Activated CD8-positive, alpha-beta memory T cell treated with anti-CD3 and anti-CD28 coated beads for 24 hours (primary cell): ENCODE measurements around the gene DDX1.
A peak's percentile ranks its signal among the peaks of the same experiment; 100 is the strongest.
"Not testable (repeated sequence)": the region's sequence is repeated elsewhere in the genome, so short reads cannot be mapped to it uniquely, and the experiment has no call there.

ENCODE experiments used
- DNase-seq: peaks from one replicate; pipeline ENCODE4 v3.0.0-alpha.2; 2020

Gene DDX1

DNA sequence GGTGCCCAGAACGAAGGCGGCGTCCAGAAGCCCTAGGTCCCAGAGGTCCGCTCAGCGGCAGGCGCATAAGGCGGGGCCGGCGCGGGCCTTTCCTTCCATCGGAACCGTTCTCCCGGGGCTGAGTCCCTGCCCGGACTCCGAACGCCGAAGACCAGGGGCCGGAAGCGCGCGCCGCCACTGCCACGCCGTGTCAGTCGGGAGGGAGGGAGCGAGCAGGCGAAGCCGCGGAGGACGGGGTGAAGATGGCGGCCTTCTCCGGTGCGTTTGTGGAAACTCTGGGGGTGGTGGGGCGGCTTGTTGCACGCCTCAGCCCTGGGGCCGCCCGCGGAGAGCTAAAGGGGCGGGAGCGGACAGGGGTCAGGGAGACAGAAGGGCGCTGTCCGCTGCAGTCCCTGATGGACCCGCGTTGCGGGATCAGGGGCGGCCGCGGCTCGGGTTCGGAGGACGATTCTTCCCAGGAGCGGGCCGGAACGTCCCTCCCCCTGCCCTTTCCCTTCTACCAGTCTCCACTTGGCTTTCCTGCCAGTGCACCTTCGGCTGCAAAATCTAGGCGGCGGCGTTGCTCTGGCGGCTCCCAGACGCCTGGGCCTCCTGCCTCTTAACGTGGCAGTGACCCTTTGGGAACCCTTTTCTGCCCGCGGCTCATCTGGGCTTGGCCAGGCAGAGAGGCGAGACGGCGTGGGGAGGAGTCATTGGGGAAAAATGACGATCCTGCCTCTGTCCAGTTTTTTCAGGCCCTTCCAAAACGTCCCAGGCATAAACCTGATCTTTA lies at the start of gene DDX1:
TSS of gene DDX1 (plus strand) at position 177 of the 772 bp plus-strand sequence. CDS start at position 243, 66 bp downstream.
- DNase-seq: peak; percentile 97

DNA sequence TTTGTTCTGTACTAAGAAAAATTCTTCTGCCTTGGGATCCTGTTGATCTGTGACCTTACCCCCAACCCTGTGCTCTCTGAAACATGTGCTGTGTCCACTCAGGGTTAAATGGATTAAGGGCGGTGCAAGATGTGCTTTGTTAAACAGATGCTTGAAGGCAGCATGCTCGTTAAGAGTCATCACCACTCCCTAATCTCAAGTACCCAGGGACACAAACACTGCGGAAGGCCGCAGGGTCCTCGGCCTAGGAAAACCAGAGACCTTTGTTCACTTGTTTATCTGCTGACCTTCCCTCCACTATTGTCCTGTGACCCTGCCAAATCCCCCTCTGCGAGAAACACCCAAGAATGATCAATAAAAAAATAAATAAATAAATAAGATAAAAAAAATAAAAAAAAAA lies 49.4 kb upstream of the DDX1 start:
- not testable (repeated sequence) for DNase-seq

DNA sequence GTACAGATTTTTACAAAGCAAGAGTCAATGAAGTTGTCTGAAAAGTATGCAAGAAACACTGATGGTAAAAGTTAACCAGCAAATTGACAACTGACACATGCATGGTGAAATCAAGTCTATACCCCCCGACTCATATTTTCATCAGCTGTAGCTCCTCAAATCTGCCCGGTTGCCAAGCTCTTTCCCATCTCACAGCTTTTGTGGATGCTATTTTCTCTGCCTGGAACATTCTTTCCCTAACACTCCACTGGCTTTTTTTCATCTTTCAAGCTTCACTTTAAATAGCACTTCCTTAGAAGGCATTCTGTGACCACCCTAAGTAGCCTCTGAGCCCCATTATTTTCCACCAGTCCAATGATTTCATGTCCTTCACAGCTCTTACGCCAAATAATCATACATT lies 48.6 kb upstream of the DDX1 start:
- no peak for DNase-seq

DNA sequence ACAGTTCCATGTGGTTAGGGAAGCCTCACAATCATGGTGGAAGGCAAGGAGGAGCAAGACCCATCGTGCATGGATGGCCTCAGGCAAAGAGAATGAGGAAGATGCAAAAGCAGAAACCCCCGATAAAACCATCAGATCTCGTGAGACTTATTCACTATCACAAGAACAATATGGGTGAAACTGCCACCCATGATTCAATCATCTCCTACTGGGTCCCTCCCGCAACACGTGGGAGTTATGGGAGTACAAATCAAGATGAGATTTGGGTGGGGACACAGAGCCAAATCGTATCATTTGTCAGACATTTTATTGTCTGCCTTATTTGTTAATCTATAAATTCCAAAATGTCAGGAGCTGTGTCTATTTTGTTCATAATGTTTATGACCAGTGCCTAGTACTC lies 48.1 kb upstream of the DDX1 start:
- DNase-seq: no peak

DNA sequence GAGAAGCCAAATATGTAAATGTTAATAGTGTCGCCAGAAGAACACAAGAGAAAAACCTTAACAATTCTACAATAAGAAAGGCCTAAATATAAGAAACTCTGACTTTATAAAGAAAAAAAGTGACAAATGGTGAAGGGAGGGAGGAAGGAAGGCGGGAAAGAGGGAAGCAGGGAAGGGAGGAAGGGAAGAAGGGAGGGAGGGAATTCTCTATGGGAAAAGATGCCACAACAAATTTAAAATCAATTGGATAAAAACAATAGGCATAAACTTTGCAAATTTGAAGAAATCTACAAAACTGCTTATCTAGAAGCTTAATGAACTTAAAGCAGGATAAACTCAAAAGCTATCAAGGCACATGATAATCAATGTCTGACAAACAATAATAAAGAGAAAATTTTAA lies 47.4 kb upstream of the DDX1 start:
- DNase-seq: no peak

DNA sequence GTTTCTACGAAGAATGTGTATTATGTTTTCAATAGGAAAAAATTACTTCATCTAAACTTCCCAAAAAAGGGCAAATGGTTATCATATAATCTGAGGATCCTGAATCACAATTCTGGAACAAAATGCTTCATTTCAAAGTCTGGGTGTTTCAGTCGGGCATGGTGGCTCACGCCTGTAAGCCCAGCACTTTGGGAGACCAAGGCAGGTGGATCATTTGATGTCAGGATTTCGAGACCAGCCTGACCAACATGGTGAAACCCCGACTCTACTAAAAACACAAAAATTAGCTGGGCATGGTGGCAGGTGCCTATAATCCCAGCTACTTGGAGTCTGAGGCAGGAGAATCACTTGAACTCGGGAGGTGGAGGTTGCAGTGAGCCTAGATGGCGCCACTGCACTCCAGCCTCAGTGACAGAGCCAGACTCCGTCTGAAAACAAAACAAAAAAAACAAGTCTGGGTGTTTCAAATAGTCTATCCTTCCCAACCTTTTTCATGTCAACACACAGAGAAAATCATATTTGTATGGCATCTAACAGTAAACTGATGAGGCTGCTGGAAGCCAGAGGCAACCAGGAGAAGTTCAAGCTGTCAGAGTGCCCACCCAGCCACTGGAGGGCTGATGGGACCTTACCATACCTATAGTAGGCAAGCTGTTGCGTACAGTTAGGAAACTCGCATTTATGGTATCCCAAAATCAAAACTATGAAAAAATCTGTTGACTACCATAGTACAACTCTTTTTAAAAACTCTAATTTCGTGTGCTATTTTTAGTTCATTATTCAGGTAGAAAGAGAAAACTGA lies 45.2 kb upstream of the DDX1 start:
- no peak for DNase-seq

GRCh38 chr2:15547115-15547876 lies 44.4 kb upstream of the DDX1 start:
- DNase-seq: no peak

DNA sequence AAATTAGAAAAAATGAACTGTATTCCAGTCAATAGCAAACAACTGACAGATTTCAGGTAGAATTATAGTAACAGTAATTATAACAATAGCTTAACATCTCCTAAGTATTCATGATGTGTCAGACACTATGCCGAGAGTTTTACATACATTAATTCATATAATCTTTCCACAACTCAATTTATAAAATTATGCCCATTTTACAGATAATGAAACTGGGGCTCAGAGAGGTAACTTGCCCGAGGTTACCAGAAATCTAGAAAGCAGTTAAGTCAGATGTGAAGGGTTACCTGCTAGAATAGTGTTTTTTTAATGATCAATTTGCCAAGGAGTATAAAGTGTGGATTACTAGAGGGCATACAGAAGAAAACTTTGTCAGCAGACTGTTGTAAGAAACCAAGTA lies 42.7 kb upstream of the DDX1 start:
- DNase-seq: no peak

- no peak for DNase-seq
These were observed 38.1 kb upstream of the DDX1 start for GRCh38 chr2:15553519-15553918.

DNA sequence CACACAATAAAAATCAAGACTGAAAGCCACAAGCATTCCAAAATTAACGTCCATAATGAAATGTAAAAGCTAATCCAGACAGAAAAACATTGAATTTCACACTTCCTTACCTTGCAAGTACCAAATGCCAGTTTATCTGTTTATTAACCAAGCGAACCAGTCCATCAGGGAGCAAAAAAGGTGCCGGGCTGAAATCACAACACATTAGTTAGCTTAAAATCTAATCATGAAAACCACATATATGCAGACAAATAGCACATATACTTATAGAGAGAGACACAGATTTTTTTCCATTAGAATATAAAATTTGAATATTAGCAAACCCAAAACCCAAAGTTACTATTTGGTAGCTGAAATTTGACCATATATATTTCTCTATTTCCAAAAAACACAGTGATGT lies 37.7 kb upstream of the DDX1 start:
- no peak for DNase-seq

DNA sequence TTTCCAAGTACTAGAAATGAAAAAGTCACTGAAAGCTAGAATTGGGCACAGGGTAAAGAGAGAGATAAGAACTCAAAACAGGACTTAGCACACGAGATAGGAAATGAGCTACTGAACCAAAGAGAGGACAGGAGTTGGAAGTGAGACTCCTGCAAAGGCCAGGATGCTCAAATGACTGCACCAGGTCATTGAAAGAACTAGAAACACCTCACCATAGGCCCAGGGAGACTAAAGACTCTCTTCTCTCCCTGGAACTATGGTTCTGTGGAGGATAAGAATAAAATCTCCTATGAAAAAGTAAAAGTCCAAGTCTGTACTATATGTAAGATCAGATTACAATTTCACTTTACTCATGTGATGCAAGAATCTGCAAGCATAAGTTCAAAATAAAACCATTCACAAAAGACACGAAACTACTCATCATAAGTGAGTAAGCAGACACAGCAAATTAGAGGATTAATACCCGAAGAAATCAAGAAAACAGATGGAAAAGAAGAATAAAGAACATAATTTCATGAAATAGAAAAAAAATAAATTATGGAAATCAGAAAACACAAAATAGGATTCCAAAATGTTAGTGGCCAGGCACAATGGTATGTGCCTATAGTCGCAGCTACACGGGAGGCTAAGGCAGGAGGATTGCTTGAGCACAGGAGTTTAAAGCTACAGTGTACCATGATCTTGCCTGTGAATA lies 37.0 kb upstream of the DDX1 start:
- no peak for DNase-seq

DNA sequence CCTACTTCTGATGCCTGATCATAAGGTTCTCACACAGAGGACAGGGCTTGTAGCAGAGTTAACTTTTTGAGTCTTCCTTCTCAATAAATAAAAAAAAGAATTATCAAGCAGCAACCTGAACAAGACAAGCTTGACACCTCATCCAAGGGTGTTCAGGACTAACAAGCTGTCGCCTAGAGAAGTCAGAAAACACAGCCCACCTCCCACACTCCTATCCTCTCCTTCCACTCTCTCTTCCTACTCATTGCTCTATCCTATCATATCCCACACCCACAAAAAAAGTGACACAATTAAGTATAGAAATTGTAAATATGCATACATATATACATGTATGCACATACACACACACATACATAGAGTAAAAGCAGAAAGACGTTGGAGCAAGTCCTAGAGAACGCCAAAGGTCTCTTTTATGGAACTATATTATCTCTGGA lies 35.9 kb upstream of the DDX1 start:
- no peak for DNase-seq

- no peak for DNase-seq
These were observed 35.2 kb upstream of the DDX1 start for GRCh38 chr2:15556311-15556930.

- DNase-seq: no peak
These were observed 33.8 kb upstream of the DDX1 start for GRCh38 chr2:15557887-15558311.

- DNase-seq: no peak
These were observed 32.1 kb upstream of the DDX1 start for GRCh38 chr2:15559379-15560139.

GRCh38 chr2:15560140-15560987 lies 31.3 kb upstream of the DDX1 start:
- DNase-seq: peak; percentile 57

GRCh38 chr2:15560988-15561573 lies 30.6 kb upstream of the DDX1 start, which contains the start of gene NBAS:
TSS of gene NBAS (minus strand) at chr2:15561334. CDS start at chr2:15561304, 30 bp downstream.
- DNase-seq: peak; percentile 89

- peak; percentile 63 for DNase-seq
These were observed 29.9 kb upstream of the DDX1 start for GRCh38 chr2:15561574-15562344.

DNA sequence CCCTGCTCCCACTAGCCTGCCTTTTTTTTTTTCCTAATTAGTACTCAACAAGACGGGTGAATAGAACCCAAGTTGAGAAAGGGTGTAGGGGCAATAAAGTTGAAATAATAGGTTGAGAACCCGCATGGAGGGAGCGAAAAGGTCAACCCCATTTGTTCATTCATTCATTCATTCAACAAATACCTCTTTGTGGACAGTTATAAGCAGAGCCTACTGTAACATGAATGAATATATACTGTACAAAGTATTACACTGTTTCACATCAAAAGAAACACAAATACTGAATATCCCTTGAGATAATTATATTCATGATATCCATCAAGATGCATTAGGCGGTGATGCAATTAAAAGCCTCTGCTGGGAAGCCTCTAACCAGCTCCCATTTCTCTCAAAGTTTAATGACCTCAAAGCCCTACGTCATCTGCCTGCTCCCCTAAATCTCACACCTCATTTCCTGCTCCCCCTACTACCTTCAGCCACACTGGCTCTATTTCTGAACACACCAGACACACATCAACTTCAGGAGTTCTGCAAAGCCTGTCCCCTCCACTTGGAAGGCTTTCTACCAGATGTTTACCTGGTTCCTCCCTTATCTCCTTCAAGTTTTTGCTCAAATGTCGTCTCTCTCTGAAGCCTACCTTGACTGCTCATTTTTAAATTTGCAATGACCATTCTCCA lies 29.2 kb upstream of the DDX1 start:
- DNase-seq: no peak
